A549 (cell line): ENCODE measurements around the gene PKLR. TPM values are rescaled to one million over a fixed set of nuclear protein-coding genes. Genes with fewer than 3 reads are reported as not detected.

Experiments
- ATAC-seq, 2 experiments: fragments of 200-7000 bp in 1 of 2; fragments of >200 bp in 1 of 2; cut with Nextera tagmentation in 1 of 2; cut with Tn5 transposase in 1 of 2; 3 replicates each; pipeline versions ENCODE4 v1.8.0 to v1.9.1; 2018 to 2020; ENCODE audit warnings: mild to moderate bottlenecking in 1 of 2, moderate library complexity in 1 of 2
- CTCF ChIA-PET: fragments of 300-600 bp; sonication (Branson Sonifier 250); formaldehyde crosslinking; extraction: SDS; loops from one replicate; lab custom pipeline; 2021; ENCODE audit warnings: antibody characterized with exemption, inconsistent platforms; lab: Yijun Ruan, JAX
- POLR2A ChIA-PET: fragments of 350-600 bp; formaldehyde crosslinking; extraction: SDS; loops from one replicate; lab custom pipeline; 2021; ENCODE audit warnings: antibody characterized with exemption, inconsistent platforms; lab: Yijun Ruan, JAX
- DNase-seq, 2 experiments: peaks; one replicate each; pipeline versions ENCODE4 v3.0.0 to v3.0.0-alpha.2; 2011 to 2016; ENCODE audit warnings: low read depth in 1 of 2, low spot score in 1 of 2
- FAIRE-seq: peaks from 2 replicates; lab custom pipeline; 2011; peaks lifted over from hg19 to GRCh38; lab: Jason Lieb, UNC
- H3K27ac ChIP-seq, 2 experiments: fragments of >200 bp; sonication (Bioruptor Twin); formaldehyde crosslinking; 3 replicates each; pipeline ENCODE4 v1.5.1; 2016 to 2017
- H3K4me1 ChIP-seq: fragments of >200 bp; sonication (Bioruptor Twin); formaldehyde crosslinking; 3 replicates; pipeline ENCODE4 v1.6.1; 2016
- H3K4me2 ChIP-seq: fragments of >200 bp; sonication (Bioruptor Twin); formaldehyde crosslinking; 3 replicates; pipeline ENCODE4 v1.6.1; 2016
- H3K4me3 ChIP-seq: fragments of >200 bp; sonication (Bioruptor Twin); formaldehyde crosslinking; 3 replicates; pipeline ENCODE4 v1.5.1; 2016
- H3K9me3 ChIP-seq: fragments of >200 bp; sonication (Bioruptor Twin); formaldehyde crosslinking; 3 replicates; pipeline ENCODE4 v1.6.1; 2016
- ATOH8 ChIP-seq: fragments of 250-450 bp; sonication (Bioruptor Pico); IDR thresholded peaks from 2 replicates; pipeline ENCODE4 v1.5.0; 2020; ENCODE audit warnings: low read depth, mild to moderate bottlenecking, moderate library complexity
- CEBPB ChIP-seq, 2 experiments: fragments of >200 bp in 1 of 2; sonication (Bioruptor Twin) in 1 of 2; formaldehyde crosslinking in 1 of 2; IDR thresholded peaks; 2 replicates each; pipeline ENCODE4 v1.6.1; 2012 to 2016
- CHD4 ChIP-seq: fragments of 200-600 bp; sonication (generic); IDR thresholded peaks from 2 replicates; pipeline ENCODE4 v1.6.1; 2016; ENCODE audit warnings: antibody characterized with exemption, mild to moderate bottlenecking, borderline replicate concordance
- ESRRA ChIP-seq: fragments of 150-350 bp; IDR thresholded peaks from 2 replicates; pipeline ENCODE4 v1.6.1; 2014; ENCODE audit warnings: mild to moderate bottlenecking, low read length, borderline replicate concordance
- GATA3 ChIP-seq: IDR thresholded peaks from 2 replicates; pipeline ENCODE4 v1.6.1; 2012; ENCODE audit warnings: borderline replicate concordance
- HDAC2 ChIP-seq: fragments of 200-600 bp; sonication (generic); IDR thresholded peaks from 2 replicates; pipeline ENCODE4 v1.6.1; 2016
- HOXA7 ChIP-seq: fragments of 250-450 bp; sonication (Bioruptor Pico); IDR thresholded peaks from 2 replicates; pipeline ENCODE4 v1.5.0; 2020; ENCODE audit warnings: mild to moderate bottlenecking, moderate library complexity
- HOXB5 ChIP-seq: fragments of 250-450 bp; sonication (Bioruptor Pico); IDR thresholded peaks from 2 replicates; pipeline ENCODE4 v1.5.0; 2020; ENCODE audit warnings: mild to moderate bottlenecking, moderate library complexity
- KDM1A ChIP-seq: fragments of 200-600 bp; sonication (generic); IDR thresholded peaks from 2 replicates; pipeline ENCODE4 v1.6.1; 2016; ENCODE audit warnings: low read depth, mild to moderate bottlenecking
- MAFK ChIP-seq: fragments of 450-650 bp; IDR thresholded peaks from 2 replicates; pipeline ENCODE4 v1.6.1; 2014; ENCODE audit not compliant: partially characterized antibody
- NFE2L2 ChIP-seq: fragments of 150-350 bp; conservative IDR thresholded peaks from 2 replicates; pipeline ENCODE4 v1.6.1; 2014; ENCODE audit warnings: low read length
- NR3C1 ChIP-seq: fragments of >200 bp; sonication (Bioruptor Twin); formaldehyde crosslinking; IDR thresholded peaks from 3 replicates; pipeline ENCODE4 v1.6.1; 2017
- POLR2A ChIP-seq: IDR thresholded peaks from 2 replicates; pipeline ENCODE4 v1.6.1; 2012; ENCODE audit warnings: mild to moderate bottlenecking, low read length
- RAD21 ChIP-seq, 2 experiments: fragments of >200 bp in 1 of 2; sonication (Bioruptor Twin) in 1 of 2; formaldehyde crosslinking in 1 of 2; IDR thresholded peaks in 1 of 2; conservative IDR thresholded peaks in 1 of 2; 2 replicates in 1 of 2; 3 replicates in 1 of 2; pipeline ENCODE4 v1.6.1; 2012 to 2018; ENCODE audit warnings: inconsistent platforms in 1 of 2
- RARB ChIP-seq: fragments of 250-450 bp; sonication (Bioruptor Pico); IDR thresholded peaks from 2 replicates; pipeline ENCODE4 v1.8.0; 2021; ENCODE audit warnings: mild to moderate bottlenecking, moderate library complexity
- REST ChIP-seq: fragments of 200-600 bp; sonication (generic); IDR thresholded peaks from 2 replicates; pipeline ENCODE4 v1.6.1; 2016; ENCODE audit warnings: antibody characterized with exemption, mild to moderate bottlenecking, moderate library complexity
- TP53 ChIP-seq: fragments of 250-450 bp; sonication (Bioruptor Pico); IDR thresholded peaks from 2 replicates; pipeline ENCODE4 v1.5.0; 2021; ENCODE audit warnings: mild to moderate bottlenecking, moderate library complexity
- WGBS: methylation state at CpG from one replicate; pipeline ENCODE4 v1.1.6; 2017; ENCODE audit errors: missing lambda C conversion rate; 5-methylcytosine and 5-hydroxymethylcytosine counted together
- polyA plus RNA-seq, 4 experiments: library from polyadenylated mRNA; depleted of rRNA in 3 of 4; stranded (reverse); fragments of >200 nt; fragmentation: RNase III in 1 of 4; extraction: RNeasy Plus Mini Kit Qiagen cat#74134 plus additional on column Dnase treatment in 1 of 4; gene quantifications; 2 replicates in 3 of 4; 3 replicates in 1 of 4; pipeline ENCODE4 v1.2.3, GENCODE V29; 2011 to 2017
- TF ChIP-seq, protein P1 (sequence below): IDR thresholded peaks from 2 replicates; pipeline ENCODE4 v1.6.1; 2012

The PKLR gene
- polyA plus RNA-seq, 2 of the 4 experiments (the other 2 are of a cell fraction): 0.03 TPM; not detected in 1

- TF ChIP-seq CHD4 (no peak), POLR2A (peak; percentile 63), HDAC2 (no peak), NR3C1 (no peak), RARB (CRISPR knock-in tag) (no peak), KDM1A (no peak), GATA3 (no peak), REST (no peak), ESRRA (no peak), CEBPB (IDR thresholded peaks at IDR 0.05) (no peak), TP53 (peak; percentile 53; the same call in 1 of the 2 replicates)
- TF ChIP-seq, protein P1, sequence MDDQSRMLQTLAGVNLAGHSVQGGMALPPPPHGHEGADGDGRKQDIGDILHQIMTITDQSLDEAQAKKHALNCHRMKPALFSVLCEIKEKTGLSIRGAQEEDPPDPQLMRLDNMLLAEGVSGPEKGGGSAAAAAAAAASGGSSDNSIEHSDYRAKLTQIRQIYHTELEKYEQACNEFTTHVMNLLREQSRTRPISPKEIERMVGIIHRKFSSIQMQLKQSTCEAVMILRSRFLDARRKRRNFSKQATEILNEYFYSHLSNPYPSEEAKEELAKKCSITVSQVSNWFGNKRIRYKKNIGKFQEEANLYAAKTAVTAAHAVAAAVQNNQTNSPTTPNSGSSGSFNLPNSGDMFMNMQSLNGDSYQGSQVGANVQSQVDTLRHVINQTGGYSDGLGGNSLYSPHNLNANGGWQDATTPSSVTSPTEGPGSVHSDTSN: no peak
These were observed 27.6 kb downstream of the PKLR start, which contains the start of gene CLK2 (continued) for GRCh38 chr1:155273343-155274245.

DNA sequence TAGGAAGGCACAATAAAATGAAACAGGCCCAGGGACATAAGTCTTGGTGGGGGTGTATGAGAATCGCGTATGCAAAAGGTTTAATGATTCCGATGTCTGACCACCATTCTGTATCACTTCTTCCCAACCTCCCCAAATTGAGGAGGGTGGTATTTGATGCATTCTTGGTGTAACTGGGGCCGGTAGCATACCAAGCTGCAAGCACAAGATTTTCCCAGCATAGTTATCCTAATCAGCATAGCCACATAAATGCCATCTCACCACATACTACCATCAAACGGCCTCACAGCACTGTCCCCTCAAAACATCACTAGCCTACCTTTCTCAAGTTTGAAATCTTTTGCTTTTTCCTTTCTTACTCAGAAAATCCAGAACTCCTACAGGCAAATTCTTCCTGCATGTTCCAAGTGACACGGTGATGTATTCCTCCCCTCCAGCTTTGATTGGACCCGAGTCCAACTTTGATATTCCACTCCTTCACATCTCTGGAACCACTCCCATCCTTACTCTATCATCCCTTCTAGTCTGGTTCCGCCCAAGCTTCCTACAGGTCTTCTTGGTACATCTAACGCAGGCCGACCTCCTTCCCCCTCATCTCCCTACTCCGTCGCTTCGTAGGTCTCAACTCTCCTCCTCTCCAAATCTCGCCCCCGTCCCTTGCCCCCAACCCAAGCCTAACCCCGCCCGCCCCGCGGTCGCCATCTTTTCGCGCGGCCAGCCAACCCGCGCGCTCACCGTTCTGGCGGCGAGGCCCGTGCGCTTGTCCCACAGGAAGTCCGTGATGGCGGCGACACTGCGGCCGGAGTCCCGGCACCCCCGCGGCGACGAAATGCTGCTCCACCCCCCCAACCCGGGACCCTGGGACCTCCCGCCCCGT, 28.5 kb downstream of the PKLR start:
- CTCF ChIA-PET: interaction anchor here (0.8 to 16.5 kb wide), 8 partner anchors 16 to 55 kb away, joined by 3 to 326 read pairs (median 4); no protein-coding TSS in a partner anchor
- 12% methylated on average over 14 of the region's 44 CpGs for WGBS
- peak; percentile 72 to 77 for DNase-seq

DNA sequence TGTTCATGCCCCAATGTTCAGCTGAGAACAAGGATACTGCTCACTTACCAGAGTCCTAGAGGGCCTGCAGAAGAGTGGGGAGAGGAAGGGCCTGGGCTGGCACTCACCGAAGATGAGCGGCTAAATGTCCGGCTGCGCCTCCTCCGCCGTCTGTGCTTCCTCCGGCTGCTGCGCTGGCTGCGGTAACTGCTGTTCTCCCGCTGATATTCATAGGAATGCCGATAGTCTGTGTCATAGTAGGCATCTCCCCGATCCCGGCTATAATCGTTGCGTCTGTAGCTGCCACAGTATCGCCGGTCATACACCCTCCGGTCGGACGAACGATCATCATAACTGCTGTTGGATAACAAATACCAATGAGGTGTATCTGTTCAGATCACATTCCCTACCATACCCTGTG, 31.9 kb downstream of the PKLR start:
- FAIRE-seq: no peak
- no peak for TF ChIP-seq ATOH8 (CRISPR knock-in tag)
- no peak for TF ChIP-seq RARB (CRISPR knock-in tag)
- TF ChIP-seq MAFK: no peak
- no peak for TF ChIP-seq NFE2L2
- TF ChIP-seq REST: no peak
- TF ChIP-seq RAD21 (conservative IDR thresholded peaks at IDR 0.05 in 1 of 2, IDR thresholded peaks at IDR 0.05 in 1 of 2): no peak
- no peak for TF ChIP-seq HOXB5 (CRISPR knock-in tag)
- TF ChIP-seq, all 56 proteins: peak for 0
- CTCF ChIA-PET: interaction anchor here (1.3 to 16.5 kb wide), 2 partner anchors 20 to 53 kb away, joined by 4 to 326 read pairs; no protein-coding TSS in a partner anchor

More for the DNA sequence above, 28.5 kb downstream of the PKLR start:
- peaks cover 12% of the 10 kb centered on the region; the same call in 2 of the 3 replicates for H3K4me1 ChIP-seq
- ATAC-seq: peak; percentile 62 to 77
- H3K9me3 ChIP-seq: no peaks in the 10 kb centered on the region
- H3K4me3 ChIP-seq: peak overlapping the region; percentile 62
- H3K27ac ChIP-seq: peak overlapping the region; percentile 90 to 98
- peak overlapping the region; percentile 81 for H3K4me2 ChIP-seq
- POLR2A ChIA-PET: interaction anchor here (0.6 to 2.3 kb wide), 14 partner anchors 9 to 290 kb away, joined by 3 to 25 read pairs (median 4); partner anchors contain the start of genes ASH1L and SCAMP3
- TF ChIP-seq HOXB5 (CRISPR knock-in tag) (0 out of 2 replicates have a peak, but pooled peaks have one; percentile 45), HOXA7 (CRISPR knock-in tag) (no peak)
- FAIRE-seq: no peak

More for the DNA sequence above, 31.9 kb downstream of the PKLR start:
- ATAC-seq (no peak), DNase-seq (no peak)
- H3K27ac ChIP-seq: no peak overlapping the region
- WGBS: 96% methylated on average over 21 of the region's 21 CpGs
- H3K4me3 ChIP-seq: no peak overlapping the region
- no peaks in the 10 kb centered on the region for H3K9me3 ChIP-seq
- POLR2A ChIA-PET: no interaction called here
- peaks cover 12% of the 10 kb centered on the region; the same call in 2 of the 3 replicates for H3K4me1 ChIP-seq
- H3K4me2 ChIP-seq: no peak overlapping the region
